D721Med (cell line): ENCODE results near the gene SPTBN4.
A peak's percentile ranks its signal among the peaks of the same experiment; 100 is the strongest.

Experiments used
- DNase-seq: peaks from one replicate; pipeline ENCODE4 v3.0.0; 2011; ENCODE audit warnings: low spot score; ENCODE audit not compliant: insufficient read length
- FAIRE-seq: peaks from 2 replicates; lab custom pipeline; 2011; peaks lifted over from hg19 to GRCh38; lab: Jason Lieb, UNC
- CTCF ChIP-seq: IDR thresholded peaks from 2 replicates; pipeline ENCODE4 v1.5.1; 2012; ENCODE audit warnings: mild to moderate bottlenecking, control low read depth; ENCODE audit not compliant: insufficient read depth; ENCODE audit errors: missing control alignments

SPTBN4 gene

DNA sequence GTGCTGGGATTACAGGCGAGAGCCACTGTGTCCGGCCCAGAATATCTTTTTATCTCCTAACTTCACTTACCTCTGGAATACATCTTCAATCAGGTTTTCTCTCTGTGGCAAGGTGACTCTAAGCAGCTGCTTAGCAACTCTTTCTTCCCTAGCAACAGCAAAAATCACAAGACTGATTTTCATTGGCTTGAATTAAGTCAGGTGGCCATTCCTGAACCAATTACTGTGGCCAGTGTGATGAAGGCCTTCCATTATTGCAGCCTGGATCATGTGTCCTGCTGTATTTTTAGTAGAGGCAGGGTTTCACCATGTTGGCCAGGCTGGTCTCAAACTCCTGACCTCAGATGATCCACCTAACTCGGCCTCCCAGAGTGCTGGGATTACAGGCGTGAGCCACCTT, 125.4 kb downstream of the SPTBN4 start:
- DNase-seq (no peak), FAIRE-seq (no peak)
- TF ChIP-seq CTCF, result no peak

DNA sequence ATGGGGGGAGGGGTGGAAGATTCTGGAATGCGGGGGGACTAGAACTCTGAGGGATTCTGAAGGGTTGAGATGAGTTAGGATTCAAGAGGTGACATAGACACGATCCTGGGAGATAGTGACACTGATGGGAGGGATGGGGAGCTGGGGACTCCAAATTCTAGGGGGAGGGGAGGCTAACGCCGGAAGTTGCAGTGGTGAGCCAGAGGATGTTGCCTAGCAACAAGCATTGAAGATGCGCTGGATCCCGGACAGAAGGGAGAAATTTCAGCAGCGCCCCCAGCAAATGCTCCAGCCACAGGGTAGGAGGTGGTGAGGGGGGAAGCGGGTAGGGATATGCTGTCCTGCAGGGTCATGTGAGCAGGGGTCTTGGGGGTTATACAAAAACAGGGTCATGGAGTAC, 127.5 kb downstream of the SPTBN4 start:
- FAIRE-seq (no peak), DNase-seq (no peak)
- TF ChIP-seq CTCF, result no peak

DNA sequence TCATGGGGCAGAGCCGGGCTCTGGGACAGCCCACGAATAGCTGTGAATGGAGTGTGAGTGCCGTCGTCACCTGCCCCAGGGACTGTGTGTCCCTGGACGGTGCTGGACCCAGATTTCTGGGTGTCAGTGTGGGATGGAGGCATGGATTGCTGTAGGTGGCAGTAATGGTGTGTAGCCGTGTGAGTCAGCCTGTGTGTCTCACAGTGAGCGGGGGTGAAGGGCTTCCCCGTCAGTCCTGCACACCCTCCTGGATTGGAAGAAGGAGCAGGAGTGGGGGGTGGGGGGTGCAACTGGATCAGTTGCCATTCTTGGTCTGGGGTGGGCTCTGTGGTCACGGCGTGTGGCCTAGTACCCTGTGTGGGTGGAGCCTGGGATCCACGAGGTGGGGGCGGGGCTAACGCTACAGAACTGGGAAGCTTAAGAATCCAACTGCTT, 127.9 kb downstream of the SPTBN4 start:
- no peak for FAIRE-seq
- TF ChIP-seq CTCF, result no peak
- DNase-seq, result no peak

- DNase-seq, result no peak
- no peak for FAIRE-seq
- TF ChIP-seq CTCF, result no peak
Measured at GRCh38 chr19:40596608-40597328, 130.0 kb downstream of the SPTBN4 start.

- no peak for TF ChIP-seq CTCF
- no peak for FAIRE-seq
- no peak for DNase-seq
Measured at GRCh38 chr19:40597329-40597838, 130.6 kb downstream of the SPTBN4 start.

DNA sequence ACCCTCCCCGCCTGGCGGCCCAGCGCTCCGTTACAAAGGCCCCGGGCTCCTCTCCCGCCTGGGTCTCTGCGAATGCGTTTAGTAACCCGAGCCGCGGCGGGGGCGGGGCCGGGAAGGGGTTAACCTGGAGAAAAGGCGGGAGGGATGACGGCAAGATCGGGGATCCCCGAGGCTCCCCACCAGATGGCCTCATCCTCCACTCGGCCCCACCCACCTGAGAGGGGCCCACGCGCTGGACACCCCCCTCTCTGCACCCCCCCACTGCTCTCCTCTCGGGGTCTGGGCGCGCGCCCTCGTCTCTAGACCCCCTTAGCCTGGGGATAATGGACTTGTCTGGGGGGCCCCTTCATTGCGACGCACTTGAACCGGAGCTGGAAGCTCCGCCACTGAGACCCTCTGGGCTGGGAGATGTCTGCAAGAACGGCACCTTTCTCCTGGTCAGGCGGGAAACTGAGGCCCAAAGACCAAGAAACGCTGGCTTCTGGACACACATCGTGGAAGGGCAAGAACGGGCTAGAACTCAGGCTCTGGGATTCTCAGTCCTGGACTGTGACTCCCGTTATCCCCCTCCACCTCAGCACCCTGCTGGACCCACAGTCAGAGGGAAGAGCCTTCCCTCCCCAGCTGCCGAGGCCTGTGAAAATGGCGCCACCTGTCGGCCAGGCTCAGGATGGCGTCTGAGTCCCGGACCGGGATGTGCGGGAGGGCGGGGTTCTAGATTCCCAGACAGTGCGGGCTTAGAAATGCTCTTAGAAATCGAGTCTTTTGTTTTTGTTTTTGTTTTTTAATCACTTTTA, 131.5 kb downstream of the SPTBN4 start:
- peak; percentile 95 for TF ChIP-seq CTCF
- DNase-seq, result peak; percentile 86
- no peak for FAIRE-seq
